KOPT-K1 (cell line): ENCODE data around the gene NPHP3.
"Not testable (repeated sequence)": the region's sequence is repeated elsewhere in the genome, so short reads cannot be mapped to it uniquely, and the experiment has no call there.

ENCODE experiments used
- H3K27ac ChIP-seq: fragments of 200-600 bp; sonication (generic); 2 replicates; pipeline ENCODE4 v1.5.1; 2016; ENCODE audit warnings: antibody characterized with exemption, mild to moderate bottlenecking, low read depth, low read length; ENCODE audit not compliant: poor library complexity, severe bottlenecking
- H3K36me3 ChIP-seq: fragments of 200-600 bp; sonication (generic); 2 replicates; pipeline ENCODE4 v1.5.1; 2017; ENCODE audit warnings: antibody characterized with exemption, mild to moderate bottlenecking, low read length, moderate library complexity; ENCODE audit not compliant: insufficient read depth
- H3K9me3 ChIP-seq: fragments of 200-600 bp; sonication (generic); 2 replicates; pipeline ENCODE4 v1.5.1; 2017; ENCODE audit warnings: antibody characterized with exemption, low read length, mild to moderate bottlenecking; ENCODE audit not compliant: insufficient read depth, poor library complexity, severe bottlenecking

Gene NPHP3

DNA sequence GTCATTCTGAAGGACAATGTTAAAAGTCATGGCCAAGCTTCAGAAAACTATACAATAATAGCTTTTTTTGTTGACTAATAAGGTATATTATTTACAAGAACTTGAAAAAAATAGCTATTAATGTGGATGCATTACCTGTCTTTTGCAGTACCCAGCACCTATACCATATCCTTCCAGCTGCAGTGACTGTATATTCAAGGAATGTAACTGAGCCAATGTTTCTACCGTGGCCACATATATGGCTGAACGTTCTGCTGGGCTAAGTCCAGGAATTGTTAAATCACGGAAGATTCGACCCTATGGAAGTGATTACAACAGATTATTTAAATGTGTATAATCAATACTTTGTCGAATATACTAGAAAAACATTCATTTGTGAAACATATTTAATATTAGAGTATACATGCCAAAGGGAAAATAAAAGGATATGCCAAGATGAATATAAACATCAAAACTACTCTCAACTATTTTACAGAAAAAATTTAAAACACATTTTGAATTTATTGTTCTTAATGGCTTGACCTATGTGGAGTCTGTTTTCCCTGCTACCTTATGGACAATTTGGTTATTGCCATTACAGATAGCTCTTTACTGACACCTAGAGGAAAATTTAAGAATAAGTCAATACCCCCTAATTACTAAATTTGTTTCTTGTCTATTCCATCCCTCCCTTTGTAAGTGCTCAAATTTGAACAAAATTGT lies 80.2 kb downstream of the NPHP3 start:
- no peaks in the 10 kb centered on the region for H3K9me3 ChIP-seq
- H3K27ac ChIP-seq, result no peak overlapping the region
- peaks cover 16% of the 10 kb centered on the region for H3K36me3 ChIP-seq

DNA sequence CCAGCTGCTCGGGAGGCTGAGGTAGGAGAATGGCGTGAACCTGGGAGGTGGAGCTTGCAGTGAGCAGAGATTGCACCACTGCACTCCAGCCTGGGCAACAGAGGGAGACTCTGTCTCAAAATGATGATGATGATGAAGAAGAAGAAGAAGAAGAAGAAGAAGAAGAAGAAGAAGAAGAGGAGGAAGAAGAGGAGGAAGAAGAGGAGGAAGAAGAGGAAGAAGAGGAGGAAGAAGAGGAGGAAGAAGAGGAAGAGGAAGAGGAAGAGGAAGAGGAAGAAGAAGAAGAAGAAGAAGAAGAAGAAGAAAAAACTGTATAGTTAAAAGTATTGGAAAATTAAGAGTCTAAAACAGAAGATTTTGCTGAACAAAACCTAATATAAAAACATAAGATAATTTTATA lies 80.8 kb downstream of the NPHP3 start:
- H3K36me3 ChIP-seq, result peaks cover 16% of the 10 kb centered on the region
- not testable (repeated sequence) for H3K27ac ChIP-seq, H3K9me3 ChIP-seq

- Histone ChIP-seq H3K27ac (no peak overlapping the region), H3K36me3 (peaks cover 16% of the 10 kb centered on the region)
Observed at GRCh38 chr3:132638706-132639105, 83.5 kb downstream of the NPHP3 start.

DNA sequence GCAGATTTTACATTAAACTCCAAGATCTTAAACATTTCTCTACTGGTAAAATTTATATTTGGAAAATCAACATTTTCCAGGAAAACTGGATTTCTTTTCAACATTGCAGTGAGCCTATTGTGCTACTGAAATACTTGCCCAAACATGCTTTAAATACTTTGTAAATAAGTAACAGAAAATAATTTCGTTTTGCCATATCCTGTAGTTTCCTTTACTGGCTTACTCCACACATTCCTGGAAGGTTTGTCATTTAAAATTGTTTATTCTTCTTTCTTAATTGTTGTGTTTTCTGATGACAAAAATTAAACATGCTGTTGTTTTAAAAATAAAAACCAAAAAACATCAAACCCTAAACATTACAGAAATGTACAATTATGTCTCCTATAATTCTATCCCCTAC lies 84.6 kb downstream of the NPHP3 start:
- Histone ChIP-seq H3K9me3 (no peaks in the 10 kb centered on the region), H3K27ac (no peak overlapping the region), H3K36me3 (peaks cover 16% of the 10 kb centered on the region)

More at GRCh38 chr3:132638706-132639105, 83.5 kb downstream of the NPHP3 start:
- H3K9me3 ChIP-seq, result no peaks in the 10 kb centered on the region

GRCh38 chr3:132635052-132635451 lies 87.2 kb downstream of the NPHP3 start:
- H3K27ac ChIP-seq, result no peak overlapping the region
- H3K9me3 ChIP-seq, result no peaks in the 10 kb centered on the region
- H3K36me3 ChIP-seq, result peaks cover 8% of the 10 kb centered on the region
